CD4-positive, alpha-beta T cell treated with Interleukin-6 at 100 ng/mL for 8 hours (primary cell): ENCODE results near the gene GABBR2.

Source experiments
- DNase-seq: peaks from one replicate; pipeline ENCODE4 v3.0.0-alpha.2; 2020; ENCODE audit warnings: mixed read lengths, low spot score

GABBR2 gene

DNA sequence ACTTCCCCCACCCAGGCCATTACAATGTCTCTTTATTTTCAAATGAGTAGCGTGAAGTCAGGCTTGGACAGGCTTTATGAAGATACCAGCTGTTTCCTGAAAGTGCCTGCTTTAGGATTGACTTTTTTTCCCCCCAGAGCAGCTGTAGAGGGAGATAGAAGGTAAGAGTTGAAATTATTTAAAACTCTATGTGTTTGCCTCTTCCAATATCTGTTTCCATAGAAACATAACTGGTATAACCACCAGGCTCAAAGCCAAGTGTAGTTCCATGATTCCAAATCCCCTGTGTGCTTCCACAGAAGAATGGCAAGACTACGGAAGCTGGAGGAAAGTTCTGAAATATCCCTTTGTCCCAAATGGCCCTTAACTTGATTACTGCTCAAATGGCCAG lies 365.9 kb downstream of the GABBR2 start:
- no peak for DNase-seq

DNA sequence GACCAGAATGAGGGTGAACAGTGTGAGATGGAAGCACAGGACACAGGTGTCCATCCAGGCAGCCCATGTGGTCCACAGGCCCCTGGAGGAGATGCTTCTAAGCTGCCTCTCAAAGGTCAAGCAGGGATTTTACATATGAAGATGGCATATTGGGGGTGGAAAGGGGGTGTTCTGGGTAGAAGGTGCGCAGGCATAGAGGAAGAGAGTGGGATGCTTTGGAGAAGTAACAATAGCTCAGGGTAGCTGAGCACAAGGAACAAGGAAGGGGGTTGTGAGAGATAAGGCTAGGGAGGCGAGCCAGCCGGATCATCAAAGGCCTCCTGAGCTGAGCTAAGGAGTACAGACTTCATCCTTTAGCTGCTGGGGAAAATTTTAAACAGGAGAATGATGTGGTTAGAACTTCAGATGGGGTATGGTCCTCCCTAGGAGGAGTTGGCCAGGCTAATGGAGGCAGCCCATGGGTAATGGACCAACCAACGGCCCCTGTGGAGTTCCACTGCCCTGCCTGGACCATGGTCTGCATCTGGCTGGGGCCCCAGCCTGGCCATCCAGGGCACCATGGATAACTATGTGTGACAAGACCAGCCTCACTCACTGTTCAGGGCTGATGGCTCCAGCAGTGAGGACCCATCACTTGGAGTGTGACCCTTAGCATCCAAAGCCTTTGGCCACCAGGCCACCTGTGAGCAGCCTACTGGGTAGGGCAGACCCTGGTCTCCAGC lies 366.5 kb downstream of the GABBR2 start:
- no peak for DNase-seq

DNA sequence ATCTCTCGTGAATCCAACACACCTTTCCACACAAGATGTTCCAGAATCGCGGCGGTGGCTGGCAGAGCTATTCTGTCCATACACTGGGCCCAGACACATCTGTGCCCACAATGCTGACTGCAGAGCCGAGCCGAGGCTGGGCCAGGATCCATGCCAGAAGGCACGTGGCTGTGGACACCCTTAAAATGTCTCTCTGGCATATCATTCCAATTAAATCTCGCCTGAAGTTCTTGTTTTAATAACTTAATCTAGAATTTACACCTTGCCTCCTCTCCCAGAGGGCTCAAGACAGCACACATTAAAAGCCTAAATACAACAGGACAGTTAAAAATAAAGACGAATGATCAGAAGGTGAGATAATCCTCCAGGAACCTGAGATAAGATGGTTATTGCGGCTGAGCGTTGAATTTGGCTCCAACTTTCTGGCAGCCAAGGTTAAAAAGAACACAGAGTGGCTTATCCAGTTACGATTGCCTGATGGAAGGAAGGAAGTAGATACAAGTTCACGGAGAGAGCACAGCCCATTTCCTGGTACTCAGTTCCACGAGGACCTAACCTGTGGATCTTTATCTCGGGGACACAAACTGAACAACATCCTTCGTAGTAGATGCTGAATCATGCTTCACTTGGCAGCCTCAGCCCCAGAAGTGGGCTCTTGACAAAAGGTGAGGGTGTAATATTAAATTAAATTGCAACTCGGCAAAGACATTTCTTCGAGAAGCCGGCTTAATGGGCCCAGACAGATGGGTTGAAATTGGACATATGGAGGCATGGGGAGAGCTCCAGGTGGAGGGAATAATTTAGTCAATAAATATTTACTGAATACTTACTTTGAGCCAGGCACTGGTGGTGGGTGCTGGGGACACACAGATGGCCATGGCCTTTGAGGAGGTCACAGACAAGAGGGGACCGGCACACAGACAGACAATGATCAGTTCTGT lies 367.3 kb downstream of the GABBR2 start:
- DNase-seq, result no peak

DNA sequence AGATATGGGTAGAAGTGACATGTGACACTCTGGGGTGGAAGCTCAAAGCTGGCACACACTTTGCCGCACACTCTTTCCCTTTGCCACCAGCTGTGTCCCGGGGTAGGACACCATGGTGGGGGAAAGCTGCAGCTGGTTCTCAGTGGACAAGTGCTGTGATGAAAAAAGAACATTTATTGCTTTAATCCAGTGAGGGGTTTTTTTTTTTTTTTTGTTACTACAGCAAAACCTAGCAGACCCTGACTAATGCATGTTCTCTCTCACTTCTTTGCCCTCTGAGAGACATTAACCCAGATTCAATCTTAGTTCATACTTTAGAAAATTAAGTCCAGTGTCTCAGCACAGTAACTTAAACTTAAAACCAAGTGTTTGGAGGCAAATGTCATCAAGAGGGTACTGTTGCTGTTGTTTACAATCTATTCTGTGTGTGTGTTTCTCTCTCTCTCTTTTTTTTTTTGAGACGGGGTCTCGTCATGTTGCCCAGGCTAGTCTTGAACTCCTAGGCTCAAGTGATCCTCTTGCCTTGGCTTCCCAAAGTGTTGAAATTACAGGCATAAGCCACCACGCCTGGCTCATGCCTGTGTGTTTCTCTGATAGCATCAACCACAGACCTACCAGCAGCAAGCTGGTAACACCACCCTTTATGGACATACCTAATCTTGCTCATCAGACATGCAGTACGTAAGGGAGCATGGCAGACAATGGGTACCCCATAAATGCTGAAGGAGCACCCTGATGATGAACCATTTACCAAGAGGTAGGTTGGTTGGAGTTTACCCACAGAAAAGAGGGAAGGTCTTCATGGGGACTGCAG lies 368.5 kb downstream of the GABBR2 start:
- DNase-seq, result no peak

DNA sequence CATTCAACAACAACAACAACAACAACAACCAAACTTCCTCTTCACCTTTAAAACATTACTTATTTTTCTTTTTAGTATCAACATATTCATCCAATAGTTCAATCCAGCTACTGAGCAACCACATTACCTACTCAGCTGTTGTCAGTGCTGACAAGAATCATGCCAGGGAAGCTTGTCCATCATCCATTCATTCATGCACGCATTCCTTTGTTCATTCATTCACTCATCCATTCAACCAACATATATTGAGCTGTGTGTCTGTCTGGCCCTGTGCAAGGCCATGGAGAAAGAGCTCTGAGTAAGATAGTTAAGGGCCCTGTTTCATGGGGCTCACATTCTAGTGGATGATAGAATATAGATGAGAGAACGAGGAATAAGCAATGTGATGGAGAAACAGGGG lies 373.1 kb downstream of the GABBR2 start:
- no peak for DNase-seq

DNA sequence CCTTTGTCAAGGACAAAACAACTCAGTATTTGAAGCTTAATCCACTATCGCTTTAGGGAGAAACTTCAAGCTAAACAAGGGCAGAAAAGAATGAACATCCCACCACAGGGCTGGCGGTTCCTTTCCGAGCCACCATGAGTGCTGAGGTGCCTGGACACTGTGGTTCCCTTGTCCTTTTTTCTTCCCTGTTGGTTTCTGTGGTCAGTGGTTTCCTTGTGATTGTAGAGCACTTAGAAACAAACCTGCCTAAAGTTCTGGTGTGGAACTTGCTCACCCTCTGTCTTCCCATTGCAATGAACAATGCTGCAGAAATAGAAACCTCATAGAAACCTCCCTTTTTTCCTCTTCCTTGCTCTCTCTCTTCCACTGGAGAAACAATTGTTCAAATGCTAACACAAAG lies 373.9 kb downstream of the GABBR2 start:
- DNase-seq, result no peak

DNA sequence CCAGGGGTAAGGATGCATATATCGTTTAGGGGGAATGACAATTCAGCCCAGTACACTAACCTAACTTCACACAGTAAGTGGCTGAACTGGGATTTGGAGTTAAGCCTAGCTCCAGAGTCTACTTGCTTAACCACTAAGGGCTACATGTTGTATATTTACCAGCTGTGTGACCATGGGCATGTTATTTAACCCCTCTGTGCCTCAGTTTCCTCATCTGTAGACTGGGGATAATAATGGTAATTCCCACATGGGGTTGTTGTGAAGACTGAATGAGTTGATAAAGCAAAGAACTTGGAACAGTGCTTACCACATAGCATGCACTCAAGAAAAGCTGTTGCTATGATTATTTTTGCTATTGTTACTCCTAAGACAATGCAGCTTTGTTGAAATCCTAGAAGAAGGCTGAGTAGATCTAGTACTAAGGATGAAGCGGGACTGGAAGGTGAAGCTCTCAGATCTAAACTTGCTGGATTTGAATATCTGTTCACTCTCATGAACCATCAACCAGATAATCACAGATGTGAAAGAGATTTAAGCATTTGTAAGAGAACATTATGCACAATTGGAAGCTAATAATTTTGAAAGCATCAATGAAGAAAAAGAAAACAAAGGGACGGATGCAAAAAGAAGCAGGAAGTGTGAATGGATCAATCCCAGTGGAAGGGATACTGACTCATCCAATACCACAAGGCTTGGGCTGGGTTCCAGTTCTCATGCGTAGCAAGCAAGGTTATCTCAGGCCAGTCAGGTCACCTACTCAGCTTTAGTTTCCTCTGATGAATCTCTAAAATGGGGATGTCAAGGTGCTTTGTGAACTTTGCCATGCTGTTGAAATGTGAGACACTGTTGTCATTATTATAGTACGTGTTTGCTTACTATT lies 374.8 kb downstream of the GABBR2 start:
- DNase-seq, result no peak

DNA sequence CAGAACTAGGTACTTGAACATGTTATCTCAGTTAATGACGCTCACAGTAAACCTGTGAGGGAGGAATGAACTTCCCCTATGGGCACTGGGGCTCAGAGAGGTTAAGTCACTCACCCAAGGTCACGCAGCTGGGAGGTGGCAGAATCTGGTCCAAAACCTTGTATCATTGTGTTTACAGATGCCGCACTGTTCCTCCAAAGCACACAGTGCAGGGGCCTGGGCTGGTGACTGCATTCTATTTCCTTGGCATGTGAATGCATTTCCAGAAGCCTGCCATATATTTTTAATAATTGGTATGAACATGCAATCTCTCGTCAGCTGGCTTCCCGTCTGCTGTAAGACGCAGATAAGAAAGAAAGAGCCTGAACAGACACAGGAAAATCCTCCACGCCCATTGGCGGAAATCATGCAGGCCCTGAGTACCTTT lies 376.3 kb downstream of the GABBR2 start:
- no peak for DNase-seq

DNA sequence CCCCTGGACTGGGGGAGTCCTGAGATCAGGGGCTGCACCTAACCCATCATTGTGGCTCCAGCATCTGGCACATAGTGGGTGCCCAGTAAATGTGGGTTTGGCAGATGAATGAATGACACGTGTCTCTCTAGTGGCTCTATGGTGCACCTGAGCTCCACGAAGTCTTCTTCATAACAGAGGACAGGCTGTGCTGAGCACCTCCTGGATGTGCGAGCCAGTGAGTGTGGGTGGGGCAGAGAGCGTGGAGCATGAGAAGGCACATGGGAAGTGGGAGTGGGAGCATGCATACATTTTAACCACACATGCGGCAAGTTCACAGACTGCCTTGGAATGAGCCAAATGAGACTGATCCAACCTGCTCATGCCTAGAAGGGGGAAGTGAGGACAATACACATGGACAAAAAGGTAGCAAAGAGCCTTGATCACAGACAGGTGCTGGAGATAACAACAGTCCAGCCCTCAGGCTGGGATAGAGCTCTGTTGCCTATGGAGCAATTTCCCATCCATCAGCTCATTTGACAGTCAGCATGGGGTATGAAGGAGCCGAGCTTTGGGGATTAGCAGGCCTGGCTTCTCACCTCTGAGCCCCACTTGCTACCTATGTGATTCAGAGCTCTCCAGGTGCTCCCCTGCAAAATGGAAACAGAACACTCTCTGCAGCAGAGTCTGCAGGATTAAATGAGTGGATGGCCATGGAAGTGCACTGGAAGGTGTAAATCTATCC lies 377.0 kb downstream of the GABBR2 start:
- DNase-seq, result no peak

DNA sequence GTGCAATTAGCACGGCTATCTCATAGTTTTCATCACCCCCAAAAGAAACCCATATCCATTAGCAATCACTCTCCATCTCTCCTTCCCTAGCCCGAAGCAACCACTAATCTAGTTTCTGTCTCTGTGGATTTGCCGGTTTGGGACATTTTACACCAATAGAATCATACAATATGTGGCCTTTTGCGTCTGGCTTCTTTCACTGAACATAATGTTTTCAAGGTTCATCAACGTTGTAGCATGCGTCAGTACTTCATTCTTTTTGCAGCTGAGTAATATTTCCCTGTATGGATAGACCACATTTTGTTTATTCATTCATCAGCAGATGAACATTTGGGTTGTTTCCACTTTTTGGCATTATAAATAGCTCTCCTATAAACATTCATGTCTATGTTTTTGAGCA lies 377.9 kb downstream of the GABBR2 start:
- no peak for DNase-seq

DNA sequence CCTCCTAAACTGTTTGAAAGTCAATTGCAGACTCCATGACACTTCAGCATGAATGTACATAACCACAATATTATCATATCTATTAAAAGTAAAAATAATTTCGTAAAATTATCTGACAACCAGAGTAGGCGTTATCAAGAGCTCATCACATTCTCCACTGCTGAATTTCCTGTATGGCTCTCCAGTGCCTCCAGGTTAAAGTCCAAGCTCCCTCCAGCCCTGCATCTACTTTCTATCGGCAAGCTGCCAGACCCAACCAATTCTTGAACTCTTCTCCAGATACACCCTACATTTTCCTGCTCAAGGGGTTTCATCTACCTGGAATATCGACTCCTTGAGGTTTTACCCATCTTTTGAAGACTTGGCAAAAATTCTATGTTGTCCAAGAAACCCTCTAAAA lies 378.8 kb downstream of the GABBR2 start:
- no peak for DNase-seq

DNA sequence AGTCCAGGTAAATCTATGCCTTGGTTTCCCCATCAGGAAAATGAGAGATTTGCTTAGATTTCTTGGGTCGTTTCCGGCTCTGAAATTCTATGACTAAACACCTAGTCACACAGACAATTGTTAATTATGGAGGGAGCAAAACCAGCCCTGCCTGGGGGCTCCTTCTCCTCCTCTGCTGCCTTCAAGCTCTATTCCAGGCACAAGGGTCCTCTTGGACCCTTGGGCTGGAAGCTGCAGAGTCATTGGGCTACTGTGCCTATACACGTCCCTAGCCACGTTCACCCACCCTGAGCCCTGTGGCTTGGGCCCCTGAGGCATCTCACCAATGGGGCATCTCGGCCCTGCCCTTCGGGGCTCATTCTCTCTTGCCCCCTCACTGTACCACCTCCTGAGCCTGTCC lies 379.5 kb downstream of the GABBR2 start:
- no peak for DNase-seq

DNA sequence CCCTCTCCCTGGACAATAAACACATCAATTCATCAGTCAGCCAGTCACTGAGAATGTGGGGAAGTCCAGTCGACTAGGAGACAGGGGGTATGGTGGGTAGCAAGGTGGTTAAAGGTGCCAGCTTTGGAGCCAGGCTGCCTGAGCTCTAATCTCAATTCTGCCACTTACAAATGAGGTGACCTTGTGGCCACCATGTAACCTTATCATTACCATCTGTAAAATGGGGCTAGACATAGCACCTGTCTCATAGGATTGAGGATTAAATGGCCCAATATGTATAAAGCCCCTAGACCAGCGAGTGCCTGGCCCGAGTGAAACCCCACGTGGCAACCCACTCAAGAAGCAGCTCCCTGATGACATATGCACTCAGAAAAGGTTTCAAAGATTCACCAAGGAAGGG lies 380.0 kb downstream of the GABBR2 start:
- no peak for DNase-seq

DNA sequence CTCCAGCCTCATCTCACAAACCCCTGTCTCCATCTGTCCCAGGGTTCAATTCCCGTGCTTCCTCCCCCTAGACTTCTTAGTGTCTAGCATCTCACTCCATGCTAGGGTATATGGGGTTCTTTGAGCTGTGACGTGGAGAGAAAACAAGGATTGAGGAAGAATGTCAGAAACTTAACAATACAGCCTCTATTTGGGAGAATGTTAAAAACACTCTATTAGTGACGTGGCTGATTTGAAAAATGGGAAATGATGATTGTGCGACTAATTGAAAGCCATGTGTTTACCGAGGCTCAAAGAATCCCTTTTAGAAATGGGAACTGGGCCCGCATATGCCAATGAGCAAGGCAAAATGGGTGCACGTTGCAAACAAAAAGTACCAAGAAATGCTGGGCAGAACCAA lies 380.6 kb downstream of the GABBR2 start:
- DNase-seq, result no peak

DNA sequence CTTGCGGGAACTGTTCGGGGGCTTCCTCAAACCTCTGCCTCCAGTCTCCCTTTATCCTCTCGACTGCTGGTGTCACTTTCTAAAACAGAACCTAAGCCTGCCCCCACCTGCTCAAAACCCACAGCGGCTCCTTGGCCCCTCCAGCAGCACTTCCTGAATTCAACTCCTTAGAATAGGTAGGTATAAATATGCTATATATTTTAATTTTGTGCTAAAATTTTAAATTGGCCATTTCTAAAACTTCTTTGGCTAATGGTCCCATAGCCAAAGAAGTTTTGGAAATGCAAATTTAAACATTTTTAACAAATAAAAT lies 381.5 kb downstream of the GABBR2 start:
- no peak for DNase-seq

DNA sequence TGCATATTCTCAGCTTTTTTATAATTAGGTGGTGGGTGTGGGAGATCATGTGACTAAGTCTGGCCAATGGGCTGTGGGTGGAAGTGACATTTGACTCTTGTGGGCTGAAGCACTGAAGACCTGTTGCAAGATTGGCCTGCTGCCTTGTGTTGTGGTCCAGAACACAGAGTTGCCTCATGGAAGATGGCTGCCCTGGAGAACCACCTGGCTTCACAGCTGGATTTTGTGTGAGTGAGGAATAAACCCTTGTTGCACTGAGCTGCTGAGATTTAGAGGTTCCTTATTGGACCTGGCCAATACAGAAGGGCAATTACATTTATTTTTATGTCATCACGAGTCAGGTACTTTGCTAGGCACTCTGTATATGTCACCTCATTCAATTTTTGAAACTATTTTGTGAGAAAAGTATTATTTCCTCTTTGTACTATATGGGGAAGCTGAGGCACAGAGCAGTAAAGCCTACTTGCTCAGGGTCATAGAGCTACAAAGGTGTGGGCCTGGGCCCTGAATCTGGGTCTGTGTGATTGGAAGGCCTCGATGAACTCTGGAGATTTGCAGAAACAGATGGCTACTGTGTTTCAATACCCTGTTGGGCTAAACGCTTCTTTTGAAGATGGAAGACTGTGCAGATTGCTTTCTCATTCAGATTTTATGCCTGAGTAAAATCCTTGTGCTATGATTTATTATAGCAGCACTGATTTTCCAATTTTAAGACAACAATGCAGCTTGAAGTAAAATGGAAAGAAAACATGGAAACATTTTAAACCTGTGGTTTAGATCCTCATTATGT lies 382.1 kb downstream of the GABBR2 start:
- no peak for DNase-seq

DNA sequence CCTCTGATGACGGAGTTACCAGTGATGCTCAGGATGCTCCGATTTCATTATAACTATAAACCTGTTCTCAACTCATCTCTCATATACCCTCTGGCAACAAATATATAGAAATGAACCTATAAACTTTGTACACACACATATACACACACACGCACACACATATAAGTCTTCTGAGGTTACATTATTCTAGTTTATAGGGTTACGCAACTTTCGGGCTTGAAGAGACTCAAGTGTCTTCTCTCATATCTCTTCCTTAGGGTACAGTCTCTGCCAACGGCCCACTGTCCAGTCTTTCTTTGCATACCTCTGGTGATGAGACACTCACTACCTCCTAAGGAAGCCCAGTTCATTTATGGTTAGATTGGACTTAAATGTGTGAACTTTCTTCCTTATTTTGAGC lies 383.9 kb downstream of the GABBR2 start:
- no peak for DNase-seq

DNA sequence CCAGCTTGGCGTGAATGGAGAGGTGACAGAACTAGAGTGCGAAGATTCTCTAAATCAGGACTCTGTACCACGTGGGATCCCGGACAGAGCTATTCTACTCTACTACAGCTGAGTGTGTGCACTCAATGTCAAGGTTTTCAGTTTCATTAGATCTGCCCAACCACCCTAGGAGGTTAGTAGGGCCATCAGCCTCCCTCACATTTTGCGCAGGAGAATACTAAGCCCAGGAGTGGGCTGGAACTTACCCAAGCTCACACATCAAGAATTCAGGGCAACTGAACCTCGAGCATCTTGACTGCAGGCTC lies 385.0 kb downstream of the GABBR2 start:
- no peak for DNase-seq

DNA sequence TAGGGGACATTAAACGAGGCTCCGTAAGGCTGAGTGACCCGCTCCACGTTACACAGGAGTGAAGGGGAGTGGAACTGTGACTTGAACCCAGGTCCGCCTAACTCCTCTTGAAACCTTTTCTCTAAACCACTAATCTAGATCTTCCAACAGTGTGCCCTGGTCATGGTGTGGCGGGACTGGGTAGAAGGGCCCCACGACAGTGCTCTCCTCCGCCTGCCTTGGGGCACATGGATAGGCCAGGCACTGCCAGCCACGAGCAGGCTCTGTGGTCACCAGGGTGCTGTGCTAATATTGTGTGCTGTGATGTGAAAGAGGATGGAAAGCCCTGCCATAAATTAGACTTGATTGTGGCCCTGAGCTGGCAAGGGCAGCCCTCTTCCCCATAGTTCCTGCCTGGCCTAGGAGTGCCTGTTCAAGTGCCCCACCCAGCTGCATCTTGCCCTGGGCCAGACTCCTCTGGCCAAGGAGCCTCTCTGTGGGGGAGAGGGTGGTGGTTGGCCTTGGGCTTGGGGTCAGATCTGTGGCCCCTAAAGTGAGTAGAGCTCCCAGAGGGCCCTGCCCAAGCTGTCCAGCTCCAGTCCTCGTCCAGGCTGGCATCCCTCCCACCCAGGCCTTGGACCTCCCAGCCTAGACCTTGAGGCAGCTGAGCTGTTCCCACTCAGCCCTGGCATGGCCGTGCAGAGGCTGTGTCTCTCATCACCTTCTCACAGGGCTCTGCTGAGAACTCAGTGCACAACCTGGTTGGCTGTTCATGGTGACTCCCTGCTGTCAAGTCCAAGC lies 385.5 kb downstream of the GABBR2 start:
- no peak for DNase-seq

DNA sequence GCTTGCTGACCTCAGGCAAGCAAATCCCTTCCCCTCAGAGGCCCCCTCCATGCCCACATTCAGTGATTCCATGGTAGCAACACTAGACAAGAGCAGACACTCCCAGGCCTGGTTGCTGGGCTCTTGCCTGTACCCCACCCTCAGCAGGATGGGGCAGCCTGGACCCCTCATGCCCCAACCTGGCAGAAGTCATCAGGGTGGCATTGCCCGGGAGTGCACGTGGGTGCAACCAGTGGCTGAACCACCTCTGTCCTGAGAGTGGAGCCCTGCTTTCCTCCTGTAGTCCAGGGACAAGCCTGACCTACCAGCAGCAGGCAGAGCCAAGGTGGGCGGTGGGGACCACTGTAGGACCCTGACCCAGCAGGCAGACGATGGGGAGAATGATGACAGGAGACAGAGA lies 387.5 kb downstream of the GABBR2 start:
- no peak for DNase-seq
